HCT116 (cell line): ENCODE measurements around the gene MCOLN1.

Source experiments
- CEBPB ChIP-seq: IDR thresholded peaks from 2 replicates; pipeline ENCODE4 v1.6.1; 2012; ENCODE audit warnings: low read depth
- EZH2phosphoT487 ChIP-seq: fragments of 200-600 bp; IDR thresholded peaks from 2 replicates; pipeline ENCODE4 v1.6.1; 2018; ENCODE audit warnings: antibody characterized with exemption, borderline replicate concordance
- MAX ChIP-seq: IDR thresholded peaks from 2 replicates; pipeline ENCODE4 v1.6.1; 2012
- POLR2AphosphoS5 ChIP-seq: IDR thresholded peaks from 2 replicates; pipeline ENCODE4 v1.6.1; 2011; ENCODE audit warnings: mild to moderate bottlenecking, low read depth, low read length, moderate library complexity
- SRF ChIP-seq: IDR thresholded peaks from 2 replicates; pipeline ENCODE4 v1.6.1; 2012; ENCODE audit warnings: low read depth
- ZFX ChIP-seq: fragments of 450-650 bp; IDR thresholded peaks from 2 replicates; pipeline ENCODE4 v1.6.1; 2017

- TF ChIP-seq MAX = no peak
- TF ChIP-seq EZH2phosphoT487 = no peak
- TF ChIP-seq ZFX = no peak
- TF ChIP-seq POLR2AphosphoS5 = no peak
- no peak for TF ChIP-seq SRF
- no peak for TF ChIP-seq CEBPB
Observed at GRCh38 chr19:7556696-7557315, 34.4 kb downstream of the MCOLN1 start.
